Measurements from ENCODE around the gene KNCN. TPM values are rescaled to one million over a fixed set of nuclear protein-coding genes. Genes with fewer than 3 reads are reported as not detected.

The KNCN gene
- total RNA-seq, 1 donor from 2014 or later = not detected

GRCh38 chr1:46510341-46510997, 41.0 kb downstream of the KNCN start:
- no peaks in the 10 kb centered on the region for H3K36me3 ChIP-seq (ENCODE audit: control insufficient read depth, insufficient read depth, low read length)

DNA sequence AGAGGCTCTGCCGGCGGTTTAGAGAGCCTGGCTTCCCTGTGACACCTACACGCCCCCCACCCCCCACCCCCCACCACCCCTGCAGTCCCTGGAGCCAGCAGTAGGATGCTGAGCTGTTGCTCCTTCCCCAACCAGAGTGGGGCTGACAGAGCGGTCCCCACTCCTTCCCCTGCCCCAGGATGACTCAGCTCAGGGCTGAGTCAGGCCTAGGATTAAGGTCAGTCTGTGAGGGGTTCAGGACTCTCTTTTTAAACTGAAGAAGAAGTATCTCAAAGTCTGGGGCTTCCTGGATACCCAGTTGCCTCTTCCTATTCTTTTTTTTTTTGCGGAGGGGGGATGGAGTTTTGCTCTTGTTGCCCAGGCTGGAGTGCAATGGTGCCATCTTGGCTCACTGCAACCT, 42.7 kb downstream of the KNCN start:
- no peak for FAIRE-seq
- H3K4me3 ChIP-seq (ENCODE audit: low read depth, low read length) = no peak overlapping the region
- DNase-seq (ENCODE audit: low read depth) = peak; percentile 58
- TF ChIP-seq, protein P1, sequence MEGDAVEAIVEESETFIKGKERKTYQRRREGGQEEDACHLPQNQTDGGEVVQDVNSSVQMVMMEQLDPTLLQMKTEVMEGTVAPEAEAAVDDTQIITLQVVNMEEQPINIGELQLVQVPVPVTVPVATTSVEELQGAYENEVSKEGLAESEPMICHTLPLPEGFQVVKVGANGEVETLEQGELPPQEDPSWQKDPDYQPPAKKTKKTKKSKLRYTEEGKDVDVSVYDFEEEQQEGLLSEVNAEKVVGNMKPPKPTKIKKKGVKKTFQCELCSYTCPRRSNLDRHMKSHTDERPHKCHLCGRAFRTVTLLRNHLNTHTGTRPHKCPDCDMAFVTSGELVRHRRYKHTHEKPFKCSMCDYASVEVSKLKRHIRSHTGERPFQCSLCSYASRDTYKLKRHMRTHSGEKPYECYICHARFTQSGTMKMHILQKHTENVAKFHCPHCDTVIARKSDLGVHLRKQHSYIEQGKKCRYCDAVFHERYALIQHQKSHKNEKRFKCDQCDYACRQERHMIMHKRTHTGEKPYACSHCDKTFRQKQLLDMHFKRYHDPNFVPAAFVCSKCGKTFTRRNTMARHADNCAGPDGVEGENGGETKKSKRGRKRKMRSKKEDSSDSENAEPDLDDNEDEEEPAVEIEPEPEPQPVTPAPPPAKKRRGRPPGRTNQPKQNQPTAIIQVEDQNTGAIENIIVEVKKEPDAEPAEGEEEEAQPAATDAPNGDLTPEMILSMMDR (IDR thresholded peaks at IDR 0.05; ENCODE audit: insufficient read depth, low read length, severe bottlenecking) = no peak
- H3K36me3 ChIP-seq (ENCODE audit: control insufficient read depth, insufficient read depth, low read length) = no peaks in the 10 kb centered on the region
- no peaks in the 10 kb centered on the region for H3K27me3 ChIP-seq (ENCODE audit: control insufficient read depth, insufficient read depth, low read length)

More at GRCh38 chr1:46510341-46510997, 41.0 kb downstream of the KNCN start:
- Histone ChIP-seq H3K27me3 (ENCODE audit: control insufficient read depth, insufficient read depth, low read length) (no peaks in the 10 kb centered on the region), H3K4me3 (ENCODE audit: low read depth, low read length) (no peak overlapping the region)
- DNase-seq (ENCODE audit: low read depth) (no peak), FAIRE-seq (no peak)
- TF ChIP-seq, protein P1 (IDR thresholded peaks at IDR 0.05; ENCODE audit: insufficient read depth, low read length, severe bottlenecking) = no peak

GRCh38 chr1:46506470-46507219, 44.8 kb downstream of the KNCN start:
- peak; percentile 88 for DNase-seq (ENCODE audit: low read depth)
- Histone ChIP-seq H3K4me3 (ENCODE audit: low read depth, low read length) (no peak overlapping the region), H3K36me3 (ENCODE audit: control insufficient read depth, insufficient read depth, low read length) (no peaks in the 10 kb centered on the region), H3K27me3 (ENCODE audit: control insufficient read depth, insufficient read depth, low read length) (peaks cover 3% of the 10 kb centered on the region)
- FAIRE-seq = peak; percentile 28
- TF ChIP-seq, protein P1 (IDR thresholded peaks at IDR 0.05; ENCODE audit: insufficient read depth, low read length, severe bottlenecking) = no peak

GRCh38 chr1:46503421-46503820, 48.0 kb downstream of the KNCN start:
- FAIRE-seq (no peak), DNase-seq (ENCODE audit: low read depth) (no peak)
- TF ChIP-seq, protein P1 (IDR thresholded peaks at IDR 0.05; ENCODE audit: insufficient read depth, low read length, severe bottlenecking) = no peak
- Histone ChIP-seq H3K27me3 (ENCODE audit: control insufficient read depth, insufficient read depth, low read length) (peaks cover 3% of the 10 kb centered on the region), H3K4me3 (ENCODE audit: low read depth, low read length) (no peak overlapping the region), H3K36me3 (ENCODE audit: control insufficient read depth, insufficient read depth, low read length) (no peaks in the 10 kb centered on the region)

DNA sequence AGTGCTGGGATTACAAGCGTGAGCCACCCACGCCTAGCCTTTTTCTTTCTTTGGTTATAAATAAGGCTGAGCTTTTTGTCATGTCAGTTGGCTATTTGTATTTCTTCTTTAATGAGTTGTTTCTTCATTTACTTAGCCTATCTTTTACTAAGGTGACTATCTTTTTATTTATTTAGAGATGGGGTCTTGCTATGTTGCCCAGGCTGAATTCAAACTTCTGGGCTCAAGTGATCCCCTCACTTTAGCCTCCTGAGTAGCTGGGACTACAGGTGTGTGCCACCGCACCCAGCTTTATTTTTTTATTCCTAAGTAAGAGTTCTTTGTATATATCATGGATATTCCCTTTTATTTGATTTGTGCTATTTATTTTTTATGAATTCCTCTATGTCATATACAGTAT, 49.9 kb downstream of the KNCN start:
- Histone ChIP-seq H3K36me3 (ENCODE audit: control insufficient read depth, insufficient read depth, low read length) (no peaks in the 10 kb centered on the region), H3K27me3 (ENCODE audit: control insufficient read depth, insufficient read depth, low read length) (peaks cover 3% of the 10 kb centered on the region), H3K4me3 (ENCODE audit: low read depth, low read length) (no peak overlapping the region)
- TF ChIP-seq, protein P1 (IDR thresholded peaks at IDR 0.05; ENCODE audit: insufficient read depth, low read length, severe bottlenecking) = no peak
- DNase-seq (ENCODE audit: low read depth) (no peak), FAIRE-seq (no peak)
